H7 (cell line): ENCODE measurements around the gene ASCC2. TPM values are rescaled to one million over a fixed set of nuclear protein-coding genes. Genes with fewer than 3 reads are reported as not detected.
A peak's percentile ranks its signal among the peaks of the same experiment; 100 is the strongest.

ENCODE experiments used
- DNase-seq: peaks from one replicate; pipeline ENCODE4 v3.0.0; 2012
- H3K27me3 ChIP-seq: 2 replicates; pipeline ENCODE4 v1.6.0; 2011; ENCODE audit warnings: mild to moderate bottlenecking, low read length; ENCODE audit not compliant: control insufficient read depth, insufficient read depth
- H3K36me3 ChIP-seq: replicated peaks from 2 replicates; pipeline ENCODE4 v1.5.1; 2011; ENCODE audit warnings: low read length; ENCODE audit not compliant: control insufficient read depth, insufficient read depth
- H3K4me3 ChIP-seq: 2 replicates; pipeline ENCODE4 v1.5.1; 2011; ENCODE audit warnings: low read depth, mild to moderate bottlenecking, control low read depth, low read length, moderate library complexity; ENCODE audit not compliant: insufficient read depth
- total RNA-seq: library from RNA; depleted of rRNA; stranded (reverse); fragments of >200 nt; shearing (Covaris generic); gene quantifications from 2 replicates; pipeline ENCODE4 v1.2.3, GENCODE V29; 2014; rRNA removed

The ASCC2 gene, protein sequence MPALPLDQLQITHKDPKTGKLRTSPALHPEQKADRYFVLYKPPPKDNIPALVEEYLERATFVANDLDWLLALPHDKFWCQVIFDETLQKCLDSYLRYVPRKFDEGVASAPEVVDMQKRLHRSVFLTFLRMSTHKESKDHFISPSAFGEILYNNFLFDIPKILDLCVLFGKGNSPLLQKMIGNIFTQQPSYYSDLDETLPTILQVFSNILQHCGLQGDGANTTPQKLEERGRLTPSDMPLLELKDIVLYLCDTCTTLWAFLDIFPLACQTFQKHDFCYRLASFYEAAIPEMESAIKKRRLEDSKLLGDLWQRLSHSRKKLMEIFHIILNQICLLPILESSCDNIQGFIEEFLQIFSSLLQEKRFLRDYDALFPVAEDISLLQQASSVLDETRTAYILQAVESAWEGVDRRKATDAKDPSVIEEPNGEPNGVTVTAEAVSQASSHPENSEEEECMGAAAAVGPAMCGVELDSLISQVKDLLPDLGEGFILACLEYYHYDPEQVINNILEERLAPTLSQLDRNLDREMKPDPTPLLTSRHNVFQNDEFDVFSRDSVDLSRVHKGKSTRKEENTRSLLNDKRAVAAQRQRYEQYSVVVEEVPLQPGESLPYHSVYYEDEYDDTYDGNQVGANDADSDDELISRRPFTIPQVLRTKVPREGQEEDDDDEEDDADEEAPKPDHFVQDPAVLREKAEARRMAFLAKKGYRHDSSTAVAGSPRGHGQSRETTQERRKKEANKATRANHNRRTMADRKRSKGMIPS
- total RNA-seq: 26.7 and 27.2 TPM in 2 replicates

DNA sequence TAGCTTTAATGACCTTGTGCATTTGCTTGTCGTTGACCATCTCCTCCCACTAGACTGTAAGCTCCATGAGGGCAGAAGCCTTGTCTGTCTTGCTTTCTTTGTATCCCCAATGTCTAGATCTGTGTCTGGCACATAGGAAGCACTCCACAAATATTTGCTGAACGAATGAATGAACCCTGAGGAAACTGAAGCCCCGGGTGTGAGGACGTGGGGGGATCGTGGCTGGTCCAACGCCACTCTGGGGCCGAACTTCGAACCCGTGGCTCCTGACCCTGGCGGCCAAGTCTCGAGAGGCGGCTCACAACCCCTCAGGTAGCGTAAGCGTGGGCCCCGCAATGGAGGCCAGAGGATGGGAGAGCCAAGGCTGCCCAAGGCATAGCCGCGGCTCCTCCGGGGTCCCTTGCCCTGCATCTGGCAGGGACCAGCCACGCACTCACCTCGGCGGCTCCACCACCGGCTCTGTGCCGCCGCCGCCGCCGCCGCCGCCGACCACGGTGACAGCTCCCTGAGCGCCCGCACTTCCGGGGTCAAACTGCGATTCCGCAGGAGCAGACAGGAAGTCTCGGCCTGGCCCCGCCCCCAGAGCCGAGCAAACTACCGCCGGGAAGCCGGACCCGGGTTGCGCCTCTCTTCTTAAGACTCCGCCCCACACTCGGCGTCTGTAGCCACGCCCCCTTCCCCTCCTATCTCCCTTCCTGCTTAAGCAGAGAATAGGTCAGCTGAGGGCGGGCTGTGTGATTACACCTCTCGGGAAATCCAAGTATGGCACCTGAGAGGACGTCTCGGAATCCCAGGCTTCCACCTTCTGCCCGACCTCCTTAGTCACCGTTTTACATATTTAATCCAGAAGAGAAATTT lies at the start of gene ASCC2:
Gene ASCC2 (minus strand): TSS at position 534 of the 858 bp plus-strand sequence. CDS start 5,949 bp downstream, outside the sequence.
- H3K27me3 ChIP-seq: no peaks in the 10 kb centered on the region
- no peaks in the 10 kb centered on the region; the same call in 1 of the 2 replicates for H3K36me3 ChIP-seq
- DNase-seq: peak; percentile 98
- H3K4me3 ChIP-seq: peak within 1 kb of the TSS; percentile 71

DNA sequence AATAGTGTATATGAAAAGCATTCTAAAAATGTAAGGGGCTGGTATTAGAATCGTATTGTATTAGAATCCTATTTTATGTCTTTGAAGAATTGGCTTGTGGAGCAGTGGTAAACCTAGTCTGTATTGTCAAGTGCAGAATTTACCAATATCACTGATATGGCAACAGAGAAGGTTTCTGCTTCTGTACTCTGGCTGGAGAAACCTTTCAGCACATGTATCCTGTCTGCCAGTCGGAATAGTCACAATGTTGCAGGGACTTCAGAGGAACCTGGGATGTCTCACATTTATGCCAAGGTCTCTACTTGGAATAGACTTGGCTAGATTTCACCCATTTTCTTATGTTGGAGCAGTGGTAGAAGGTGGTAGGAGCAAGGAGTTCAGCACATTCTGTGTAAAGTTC lies 49.3 kb upstream of the ASCC2 start:
- no peak for DNase-seq
- Histone ChIP-seq H3K27me3 (no peaks in the 10 kb centered on the region), H3K36me3 (no peaks in the 10 kb centered on the region), H3K4me3 (no peak overlapping the region)

DNA sequence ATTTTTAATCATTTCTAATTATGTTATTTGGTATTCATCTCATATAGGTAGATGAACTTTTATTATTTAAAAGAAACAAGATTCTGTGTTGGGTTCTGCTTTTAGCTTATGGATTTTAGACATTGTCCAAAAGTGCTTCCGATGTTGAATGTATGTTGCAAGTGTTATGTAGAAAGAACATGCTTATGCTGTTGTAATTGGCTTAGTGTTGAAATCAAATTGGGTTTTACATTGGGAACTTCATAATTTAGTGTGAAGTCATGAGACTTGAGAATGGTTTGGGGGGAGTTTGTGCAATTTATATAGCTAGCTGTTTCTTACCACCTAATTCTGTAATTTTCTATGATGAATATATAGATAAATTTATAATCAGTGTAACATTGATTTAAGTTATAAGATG lies 48.5 kb upstream of the ASCC2 start:
- Histone ChIP-seq H3K36me3 (no peaks in the 10 kb centered on the region), H3K4me3 (no peak overlapping the region), H3K27me3 (no peaks in the 10 kb centered on the region)
- DNase-seq: no peak

DNA sequence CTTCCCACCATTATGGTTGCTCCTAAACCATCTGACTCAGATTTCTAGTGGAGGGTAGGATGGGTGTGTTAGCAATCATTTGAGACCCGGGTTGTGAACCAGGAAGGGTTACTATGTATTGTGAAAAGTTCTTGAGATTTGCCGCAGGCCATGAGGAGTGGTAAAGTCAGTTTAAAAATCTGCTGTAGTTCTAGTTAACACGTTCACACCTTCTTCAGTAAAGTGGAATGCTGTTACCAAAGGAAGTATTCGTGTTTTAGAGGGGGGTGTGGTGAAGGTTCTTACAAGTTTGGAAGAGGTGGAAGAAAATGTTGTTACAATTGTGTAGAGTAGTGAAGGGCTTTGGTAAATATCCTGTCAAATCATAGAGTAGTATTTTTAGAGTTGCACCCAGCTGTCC lies 47.5 kb upstream of the ASCC2 start:
- H3K4me3 ChIP-seq: no peak overlapping the region
- H3K36me3 ChIP-seq: no peaks in the 10 kb centered on the region
- no peaks in the 10 kb centered on the region for H3K27me3 ChIP-seq
- no peak for DNase-seq

DNA sequence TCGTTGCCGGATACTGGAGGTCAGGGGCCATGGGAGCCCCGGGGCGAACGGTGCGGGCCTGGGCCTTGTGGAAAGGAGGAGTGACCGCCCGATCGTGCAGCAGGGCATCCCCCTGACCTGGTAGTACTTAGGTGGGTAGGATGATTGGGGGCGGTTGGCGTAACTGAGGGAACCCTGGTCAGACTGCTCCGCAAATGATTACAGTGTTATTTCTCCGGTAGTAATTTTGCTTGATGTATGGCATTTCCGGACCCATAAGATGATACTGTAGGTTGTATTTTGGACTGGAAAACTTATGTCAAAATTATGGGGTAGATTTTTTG lies 45.7 kb upstream of the ASCC2 start:
- H3K27me3 ChIP-seq: no peaks in the 10 kb centered on the region
- no peak for DNase-seq
- H3K36me3 ChIP-seq: no peaks in the 10 kb centered on the region
- peak overlapping the region; percentile 98 for H3K4me3 ChIP-seq

DNA sequence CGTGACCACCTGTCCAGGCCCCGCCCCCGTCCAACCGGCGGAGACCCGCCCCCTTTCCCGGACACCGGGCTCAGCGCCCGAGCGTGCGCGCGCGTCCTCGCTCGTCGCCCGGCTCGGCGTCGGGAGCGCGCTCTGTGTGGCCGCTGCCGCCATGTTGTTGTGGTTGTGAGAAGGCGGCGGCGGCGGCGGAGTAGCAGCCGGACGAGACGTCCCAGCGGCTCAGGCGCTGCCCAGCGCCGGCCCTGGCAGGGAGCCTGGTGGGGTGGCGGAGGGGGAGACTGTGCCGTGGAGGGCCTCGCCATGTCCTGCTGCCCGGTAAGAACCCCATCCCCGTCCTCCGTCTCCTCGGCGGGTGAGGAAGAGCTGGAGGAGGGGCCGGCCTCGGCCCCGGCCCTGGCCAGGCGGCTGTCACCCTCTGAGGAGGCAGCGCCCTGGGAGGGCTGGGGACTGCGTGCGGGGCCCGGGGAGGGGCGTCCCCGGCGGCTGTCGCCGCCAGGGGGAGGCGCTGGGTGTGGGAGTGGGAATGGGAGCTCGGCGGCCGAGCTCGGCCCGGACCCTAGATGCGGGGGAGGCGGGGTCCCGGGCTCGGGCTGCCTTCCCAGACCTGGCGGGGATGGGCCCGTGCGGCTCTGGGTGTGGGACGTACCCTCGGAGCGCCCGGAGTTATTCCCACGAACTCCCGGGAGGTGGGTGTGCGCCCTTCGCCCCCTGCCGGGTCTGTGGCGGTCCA lies 45.1 kb upstream of the ASCC2 start, which contains the start of gene MTMR3:
Gene MTMR3 (plus strand): TSS at position 130 of the 730 bp plus-strand sequence. CDS start 87,886 bp downstream, outside the sequence.
- Histone ChIP-seq H3K36me3 (no peaks in the 10 kb centered on the region), H3K4me3 (peak within 1 kb of the TSS; percentile 98), H3K27me3 (no peaks in the 10 kb centered on the region)
- DNase-seq: peak; percentile 90

DNA sequence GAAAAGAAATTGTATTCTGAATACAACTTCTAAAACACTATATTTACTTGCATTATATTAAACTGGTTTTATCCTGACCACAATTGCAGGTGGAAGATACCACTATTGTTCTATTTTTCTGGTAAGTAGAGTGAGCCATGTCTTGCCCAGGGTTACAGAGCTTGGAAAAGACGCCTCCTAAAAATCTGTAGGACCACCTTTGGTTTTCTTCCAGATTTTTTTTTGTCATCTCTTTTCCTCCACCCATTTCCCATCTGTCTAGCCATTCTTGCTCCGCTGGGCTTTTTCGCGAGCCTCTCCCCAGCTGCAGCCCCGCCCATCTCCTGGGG lies 44.6 kb upstream of the ASCC2 start:
- no peak overlapping the region for H3K4me3 ChIP-seq

DNA sequence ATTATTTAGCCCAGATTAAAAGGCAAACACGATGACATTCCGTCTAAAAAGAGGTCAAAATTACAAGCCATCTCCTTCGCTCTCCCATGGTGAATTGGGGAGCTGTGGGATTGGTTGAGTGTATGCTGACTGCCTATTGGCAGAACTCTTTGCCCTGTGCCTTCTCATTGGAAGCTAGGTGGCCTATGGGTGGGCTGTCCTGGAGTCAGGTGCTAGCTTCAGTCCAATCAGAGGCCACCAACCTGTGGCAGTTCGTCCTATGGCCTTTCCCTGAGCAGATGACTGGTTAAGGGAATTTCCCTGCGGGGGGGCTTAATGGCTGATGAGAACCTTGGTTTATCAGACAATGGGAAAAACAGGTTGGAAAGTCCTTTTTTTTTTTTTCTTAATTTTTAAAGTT lies 41.7 kb upstream of the ASCC2 start:
- Histone ChIP-seq H3K27me3 (no peaks in the 10 kb centered on the region), H3K36me3 (no peaks in the 10 kb centered on the region), H3K4me3 (no peak overlapping the region)
- no peak for DNase-seq

More for the DNA sequence above, 44.6 kb upstream of the ASCC2 start:
- no peaks in the 10 kb centered on the region for H3K36me3 ChIP-seq
- no peak for DNase-seq
- H3K27me3 ChIP-seq: no peaks in the 10 kb centered on the region

DNA sequence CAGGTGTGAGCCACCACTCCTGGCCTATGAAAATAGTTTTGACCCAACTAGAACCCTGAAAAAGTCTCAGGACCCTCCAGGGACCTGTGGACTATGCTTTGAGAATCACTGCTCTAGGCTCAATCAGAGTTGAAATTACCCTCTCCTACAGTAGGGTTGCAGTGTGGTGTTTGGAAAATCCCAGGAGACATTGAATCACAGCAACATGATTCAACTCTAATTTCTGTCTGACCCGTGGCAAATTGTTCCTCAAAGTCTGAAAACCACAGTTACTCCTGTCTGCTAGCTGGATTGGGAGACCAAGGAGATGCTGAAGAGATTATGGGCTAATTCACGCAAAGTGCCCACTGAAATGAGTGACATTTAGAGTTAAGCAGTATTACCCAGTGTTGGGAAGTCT lies 39.5 kb upstream of the ASCC2 start:
- Histone ChIP-seq H3K36me3 (no peaks in the 10 kb centered on the region), H3K4me3 (no peak overlapping the region), H3K27me3 (no peaks in the 10 kb centered on the region)
- no peak for DNase-seq

DNA sequence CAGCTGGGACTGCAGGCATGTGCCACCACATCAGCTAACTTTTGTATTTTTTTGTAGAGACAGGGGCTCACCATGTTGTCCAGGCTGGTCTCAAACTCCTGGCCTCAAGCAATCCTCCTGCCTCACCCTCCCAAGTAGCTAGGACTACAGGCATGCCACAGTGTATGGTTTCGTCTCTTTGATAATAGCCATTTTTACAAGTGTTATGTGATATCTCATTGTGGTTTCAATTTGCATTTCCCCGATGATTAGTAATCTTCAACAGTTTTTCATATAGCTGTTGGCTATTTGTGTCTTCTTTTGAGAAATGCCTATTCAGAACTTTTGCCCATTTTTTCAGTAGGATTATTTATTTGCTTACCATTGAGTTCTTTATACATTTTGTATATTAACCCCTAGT lies 35.9 kb upstream of the ASCC2 start:
- DNase-seq: no peak
- Histone ChIP-seq H3K4me3 (no peak overlapping the region), H3K27me3 (no peaks in the 10 kb centered on the region), H3K36me3 (no peaks in the 10 kb centered on the region)

DNA sequence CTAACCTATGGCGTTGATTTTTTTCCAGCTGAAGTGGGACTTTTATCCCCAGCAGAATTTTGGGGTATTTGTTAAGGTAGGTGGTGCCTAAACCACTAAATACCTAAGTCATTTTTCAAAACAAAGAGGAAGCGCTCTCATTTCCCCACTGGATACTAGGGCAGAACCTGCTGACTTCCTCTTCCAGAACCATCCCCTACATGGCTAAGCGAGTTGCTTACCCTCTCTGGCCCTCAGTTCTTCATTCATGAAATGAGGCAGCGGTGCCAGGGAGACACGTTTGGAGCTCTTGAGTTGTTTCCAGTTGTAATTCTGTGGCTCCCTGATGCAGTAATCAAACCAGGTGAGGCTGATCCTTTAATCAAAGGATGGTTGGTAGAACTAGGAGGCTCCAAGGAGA lies 34.9 kb upstream of the ASCC2 start:
- no peak for DNase-seq
- H3K36me3 ChIP-seq: no peaks in the 10 kb centered on the region
- H3K27me3 ChIP-seq: no peaks in the 10 kb centered on the region
- H3K4me3 ChIP-seq: no peak overlapping the region

DNA sequence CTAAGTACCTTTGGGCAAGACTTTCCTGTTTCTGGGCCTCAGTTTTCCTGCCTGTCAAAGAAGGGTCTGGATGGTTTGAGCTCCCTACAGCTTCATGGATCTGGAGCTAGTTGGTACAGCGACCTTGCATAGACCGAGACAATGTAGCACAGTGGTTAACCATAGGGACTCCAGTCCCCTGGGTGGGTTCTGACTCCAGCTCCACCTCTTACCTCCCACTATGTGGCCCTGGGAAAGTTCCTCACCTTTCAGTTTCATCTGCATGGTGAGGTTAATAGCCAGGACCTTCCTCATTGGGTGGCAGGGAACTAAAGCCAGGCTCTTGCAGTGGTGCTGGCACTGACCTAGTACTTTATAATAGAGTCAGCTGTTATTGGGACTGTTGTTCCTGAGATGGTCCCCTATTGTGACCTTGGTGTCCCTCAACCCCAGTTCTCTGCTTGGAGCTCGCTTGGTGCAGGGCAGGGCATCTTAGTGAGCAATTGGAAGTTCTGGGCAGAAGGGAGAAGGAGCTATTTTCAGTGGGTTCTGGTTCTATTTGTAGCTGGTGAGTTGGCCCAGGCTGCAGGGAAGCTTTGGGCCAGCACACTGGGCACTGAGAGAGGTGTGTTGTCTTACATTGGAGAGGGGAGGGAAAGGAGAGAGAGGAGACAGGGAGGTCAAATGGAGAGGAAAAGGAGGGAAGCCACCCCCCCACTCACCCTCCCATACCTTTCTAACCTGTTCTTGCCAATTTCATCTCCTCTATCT lies 34.2 kb upstream of the ASCC2 start:
- DNase-seq: peak; percentile 28
- Histone ChIP-seq H3K27me3 (no peaks in the 10 kb centered on the region), H3K36me3 (no peaks in the 10 kb centered on the region), H3K4me3 (no peak overlapping the region)

DNA sequence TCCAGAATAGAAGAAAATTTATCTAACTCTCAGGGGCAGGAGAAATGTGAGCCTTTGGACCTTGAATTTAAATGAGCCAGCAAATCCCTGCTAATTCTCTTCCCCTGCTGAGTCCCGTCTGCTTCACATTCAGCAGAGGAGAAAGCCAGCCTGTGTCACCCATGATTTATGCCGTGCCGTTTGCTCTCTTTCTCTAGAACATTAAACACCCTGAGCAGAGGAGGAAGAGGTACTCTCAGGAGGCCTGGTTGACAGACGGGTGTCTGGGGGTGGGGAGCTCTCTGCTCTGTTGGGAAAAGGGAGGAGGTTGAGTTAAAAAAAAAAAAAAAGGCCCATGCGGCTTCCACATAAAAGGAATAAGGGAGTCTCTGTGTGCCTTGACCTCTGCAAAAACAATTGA lies 33.6 kb upstream of the ASCC2 start:
- Histone ChIP-seq H3K27me3 (no peaks in the 10 kb centered on the region), H3K4me3 (no peak overlapping the region), H3K36me3 (no peaks in the 10 kb centered on the region)
- peak; percentile 19 for DNase-seq
